DMS153 treated with DMSO at 0.1 percent for 48 hours (cell line): ENCODE data around the gene PRKCD.

ENCODE experiments used
- DNase-seq: peaks from one replicate; lab custom pipeline; 2025; ENCODE audit not compliant: unreplicated experiment; lab: John Stamatoyannopoulos, UW

Gene PRKCD

DNA sequence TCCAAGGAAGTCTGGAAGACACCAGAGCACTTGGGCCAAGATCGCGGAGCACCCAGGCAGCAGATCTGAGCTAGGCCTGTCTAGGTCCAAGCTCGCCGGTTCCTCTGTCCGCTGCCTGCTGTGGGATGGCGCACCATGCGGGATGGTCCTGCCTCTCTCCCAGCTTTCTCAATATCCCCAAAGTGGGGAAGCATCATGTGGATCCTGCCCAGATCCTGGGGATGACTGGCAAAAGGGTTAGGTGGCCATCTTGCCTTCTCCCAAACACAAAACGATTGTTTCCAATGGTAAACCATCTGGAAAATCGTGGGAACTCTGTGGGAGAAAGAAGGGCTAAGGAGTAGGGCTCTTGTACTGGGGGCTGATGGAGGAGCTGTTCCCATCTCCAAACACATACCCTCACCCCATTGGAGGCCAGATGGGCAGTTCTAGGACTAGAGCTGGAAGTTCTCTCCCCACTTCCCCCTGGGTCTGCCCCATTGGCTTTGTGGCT lies 8.9 kb downstream of the PRKCD start:
- DNase-seq = no peak

DNA sequence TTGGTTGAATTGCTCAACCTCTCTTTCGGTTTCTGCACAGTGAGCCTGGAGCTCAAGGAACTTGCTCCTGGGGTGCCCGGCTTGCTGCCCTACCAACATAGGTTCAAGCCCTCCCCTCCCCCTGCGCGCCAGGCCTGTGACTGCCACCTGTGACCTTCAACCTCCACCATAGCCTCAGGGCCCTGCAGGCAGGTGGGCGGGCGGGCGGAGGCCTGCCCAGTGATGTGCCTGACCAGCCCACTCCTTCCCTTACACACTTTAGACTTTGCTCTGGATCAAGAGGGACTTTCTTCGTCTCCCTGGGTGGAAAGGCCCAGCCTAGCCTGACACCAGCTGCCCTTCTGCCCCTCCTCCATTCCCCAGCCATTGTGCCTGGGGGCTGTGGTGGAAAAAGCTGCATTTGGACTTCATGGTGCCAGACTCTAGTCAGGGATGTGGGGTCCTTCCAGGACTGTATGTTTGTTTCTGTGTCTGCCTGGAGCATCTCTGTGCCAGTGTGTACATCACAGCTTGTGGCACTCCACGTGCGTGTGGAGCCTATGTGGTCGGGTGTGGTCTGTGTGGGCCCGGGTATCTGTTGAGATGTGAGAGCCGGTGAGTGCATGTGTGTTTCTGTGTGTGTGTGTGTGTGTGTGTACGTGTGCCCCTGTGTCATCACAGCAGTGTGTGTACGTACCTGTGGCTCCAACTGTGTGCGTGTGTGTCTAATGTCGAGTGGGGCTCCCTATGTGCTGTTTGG lies 9.5 kb downstream of the PRKCD start:
- no peak for DNase-seq

DNA sequence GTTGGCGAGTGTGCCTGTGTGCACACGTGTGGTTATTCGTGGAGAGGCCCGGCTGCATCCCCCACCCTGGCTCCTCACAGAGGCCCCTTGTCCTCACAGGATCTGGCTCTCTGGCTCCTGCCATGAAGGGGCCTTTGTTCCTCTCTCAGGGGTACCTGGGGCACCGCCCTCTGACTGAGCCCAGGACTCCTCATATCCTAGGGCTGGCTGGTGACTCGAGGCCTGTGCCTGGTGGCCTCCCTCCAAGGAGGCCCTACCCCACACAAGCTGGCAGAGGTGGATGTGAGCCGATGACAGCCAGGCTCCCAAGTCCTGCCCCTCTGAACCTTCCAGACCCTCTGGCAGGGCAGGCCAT lies 10.0 kb downstream of the PRKCD start:
- DNase-seq = no peak

DNA sequence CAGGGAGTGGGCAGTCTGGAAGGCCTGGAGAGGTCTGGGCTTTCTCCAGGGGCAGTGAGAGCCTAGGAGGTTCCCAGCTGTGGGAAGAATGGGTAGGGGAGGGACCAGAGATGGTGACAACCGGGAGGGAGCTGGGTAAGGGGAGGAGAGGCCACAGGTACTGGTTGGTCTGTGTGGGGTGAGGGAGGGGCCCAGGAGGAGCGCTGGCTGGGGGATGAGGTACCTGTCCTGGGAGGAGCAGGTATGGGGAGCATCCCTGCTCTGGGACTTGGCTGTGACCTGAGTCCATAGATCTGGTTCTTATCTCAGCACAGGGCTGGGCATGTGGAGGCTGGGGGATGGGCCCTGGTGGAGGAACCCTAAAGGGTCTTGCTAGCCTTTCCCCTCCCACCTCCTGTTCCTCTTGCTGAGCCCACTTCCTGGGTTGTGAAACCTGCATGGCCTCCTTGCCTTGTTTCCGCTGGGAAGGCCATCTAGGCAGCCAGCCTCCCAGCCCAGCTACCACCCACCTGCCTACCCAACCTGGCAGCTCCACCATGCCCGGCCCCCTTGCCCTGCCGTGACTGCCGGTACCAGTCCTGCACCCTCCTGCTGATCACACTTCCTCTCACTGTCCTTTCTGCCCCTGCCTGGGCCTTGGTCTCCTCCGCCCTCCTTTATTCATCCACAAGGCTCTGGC lies 11.0 kb downstream of the PRKCD start:
- DNase-seq = no peak

DNA sequence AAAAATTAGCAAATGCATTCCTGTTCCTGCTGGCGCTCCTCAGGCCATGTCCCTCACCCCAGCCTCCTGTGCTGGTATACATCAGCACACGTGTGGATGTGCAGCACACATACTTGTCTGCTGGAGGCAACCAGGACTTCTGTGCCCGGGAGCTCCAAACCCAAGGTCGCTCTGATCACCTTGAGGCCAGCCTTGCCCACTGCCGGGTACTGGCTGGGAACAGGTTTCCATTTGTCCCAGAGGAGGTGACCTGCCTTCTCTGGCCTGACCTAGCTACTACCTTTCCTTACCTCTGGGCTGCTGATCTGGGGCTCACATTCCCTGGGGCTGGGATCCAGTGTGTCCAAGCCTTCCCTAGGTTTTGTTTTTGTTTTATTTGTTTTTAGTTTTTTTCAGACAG lies 12.1 kb downstream of the PRKCD start:
- no peak for DNase-seq

DNA sequence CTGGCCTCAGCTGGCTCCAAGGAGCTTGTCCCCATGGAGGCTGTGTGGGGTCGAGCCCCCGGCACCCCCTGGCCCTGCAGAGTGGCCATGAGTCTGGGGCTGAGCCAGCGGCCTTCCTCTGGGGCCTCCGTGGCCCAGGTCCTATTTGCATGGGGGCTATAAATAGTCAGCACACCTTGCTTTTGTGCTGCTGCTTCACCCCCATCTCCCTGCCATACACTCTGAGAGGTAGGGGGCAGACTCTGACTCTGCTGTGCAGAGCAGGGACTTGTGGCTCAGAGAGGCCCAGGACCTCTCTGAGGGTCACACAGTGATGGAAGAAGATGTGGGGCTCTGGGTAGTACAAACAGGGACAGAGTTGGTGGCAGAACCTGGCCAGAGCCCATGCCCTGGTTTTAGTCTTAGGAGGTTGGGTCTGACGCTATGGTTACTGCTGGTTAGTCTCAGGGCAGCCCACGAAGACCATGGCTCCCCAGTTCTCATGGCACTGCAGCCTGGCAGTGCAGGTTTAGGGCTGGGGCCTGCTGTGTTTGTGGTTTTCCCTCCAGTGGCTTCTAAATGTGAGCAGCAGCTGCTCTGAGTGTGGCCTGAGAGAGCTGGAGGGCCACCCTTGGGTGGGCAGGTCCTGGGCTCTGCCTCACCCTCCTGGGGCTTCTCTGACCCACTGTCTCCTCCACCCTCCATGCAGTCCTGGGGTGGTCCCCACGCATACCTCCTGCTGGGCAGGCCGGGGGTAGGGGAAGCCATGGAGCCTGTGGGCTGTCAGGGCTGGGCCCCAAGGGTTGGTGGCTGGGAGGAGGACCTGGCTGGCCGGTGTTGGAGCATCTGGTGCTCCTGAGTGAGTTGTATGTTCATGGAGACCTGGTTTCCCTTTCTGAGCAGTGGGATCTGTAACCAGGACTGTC lies 13.6 kb downstream of the PRKCD start:
- DNase-seq = no peak

DNA sequence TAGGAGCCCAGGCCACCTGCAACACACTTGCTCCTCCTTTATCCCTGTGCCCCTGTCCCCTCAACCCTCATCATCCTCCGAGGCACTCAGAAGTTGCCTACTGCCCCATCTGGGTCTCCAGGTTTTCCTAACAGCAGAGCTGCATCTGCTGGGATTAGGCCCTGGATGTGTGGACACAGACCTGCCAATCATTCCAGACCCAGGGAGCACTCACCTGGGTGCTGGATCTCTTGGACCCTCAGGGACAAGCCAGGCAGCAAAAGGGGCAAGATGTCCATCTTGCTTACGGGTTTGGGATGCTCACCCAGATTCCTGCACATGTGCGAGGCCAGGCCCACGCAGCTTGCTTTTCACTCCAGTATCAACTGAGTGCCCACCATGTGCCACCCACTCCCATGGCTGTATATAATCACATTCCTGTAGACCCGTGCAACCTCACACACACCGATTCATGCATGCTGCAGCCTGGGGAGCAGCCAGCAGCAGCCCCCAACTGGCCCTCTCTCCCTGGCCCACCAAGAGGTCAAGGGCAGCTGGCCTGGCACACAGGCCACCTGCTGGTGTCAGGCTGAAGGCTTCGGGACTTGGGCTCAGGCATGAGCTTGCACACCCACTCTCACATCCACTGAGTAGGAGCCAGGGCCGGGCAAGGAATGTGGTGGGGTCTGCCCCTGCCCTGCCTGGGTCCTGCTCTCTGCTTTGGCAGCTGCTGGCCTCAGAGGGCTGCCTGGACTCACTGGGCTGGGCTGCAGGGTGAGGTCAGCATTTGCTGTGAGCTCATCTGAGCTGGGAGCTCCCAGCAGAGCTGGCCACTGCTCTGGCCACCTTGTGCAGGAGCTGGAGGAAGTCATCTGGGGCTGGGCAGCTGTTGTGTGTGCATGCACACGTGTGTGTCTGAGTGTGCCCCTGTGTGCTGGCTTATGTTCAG lies 14.9 kb downstream of the PRKCD start:
- no peak for DNase-seq

DNA sequence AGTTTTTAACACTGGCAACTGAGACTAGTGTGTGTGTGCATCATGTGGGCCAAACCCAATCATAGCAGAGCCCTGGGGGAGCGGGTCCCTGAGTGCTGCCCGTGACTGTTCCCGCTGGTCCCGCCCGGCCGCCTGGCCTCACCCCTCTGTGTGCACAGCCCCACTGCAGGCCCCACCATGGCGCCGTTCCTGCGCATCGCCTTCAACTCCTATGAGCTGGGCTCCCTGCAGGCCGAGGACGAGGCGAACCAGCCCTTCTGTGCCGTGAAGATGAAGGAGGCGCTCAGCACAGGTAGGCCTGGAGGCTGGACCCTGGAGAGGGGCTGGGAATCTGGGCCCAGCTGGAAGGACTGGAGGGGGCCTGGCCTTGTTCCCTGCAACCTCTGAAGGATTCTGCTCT lies 17.2 kb downstream of the PRKCD start:
- no peak for DNase-seq

DNA sequence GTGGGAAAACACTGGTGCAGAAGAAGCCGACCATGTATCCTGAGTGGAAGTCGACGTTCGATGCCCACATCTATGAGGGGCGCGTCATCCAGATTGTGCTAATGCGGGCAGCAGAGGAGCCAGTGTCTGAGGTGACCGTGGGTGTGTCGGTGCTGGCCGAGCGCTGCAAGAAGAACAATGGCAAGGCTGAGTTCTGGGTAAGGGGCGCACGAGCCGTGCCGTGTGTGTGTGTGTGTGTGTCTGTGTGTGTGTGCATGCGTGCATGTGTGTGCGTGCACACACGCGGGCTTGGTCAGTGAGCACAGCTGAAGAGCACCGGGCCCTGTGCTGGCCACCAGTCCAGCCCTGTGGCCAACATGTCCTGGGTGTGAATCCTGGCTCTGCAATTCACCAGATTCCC lies 18.6 kb downstream of the PRKCD start:
- DNase-seq = no peak

DNA sequence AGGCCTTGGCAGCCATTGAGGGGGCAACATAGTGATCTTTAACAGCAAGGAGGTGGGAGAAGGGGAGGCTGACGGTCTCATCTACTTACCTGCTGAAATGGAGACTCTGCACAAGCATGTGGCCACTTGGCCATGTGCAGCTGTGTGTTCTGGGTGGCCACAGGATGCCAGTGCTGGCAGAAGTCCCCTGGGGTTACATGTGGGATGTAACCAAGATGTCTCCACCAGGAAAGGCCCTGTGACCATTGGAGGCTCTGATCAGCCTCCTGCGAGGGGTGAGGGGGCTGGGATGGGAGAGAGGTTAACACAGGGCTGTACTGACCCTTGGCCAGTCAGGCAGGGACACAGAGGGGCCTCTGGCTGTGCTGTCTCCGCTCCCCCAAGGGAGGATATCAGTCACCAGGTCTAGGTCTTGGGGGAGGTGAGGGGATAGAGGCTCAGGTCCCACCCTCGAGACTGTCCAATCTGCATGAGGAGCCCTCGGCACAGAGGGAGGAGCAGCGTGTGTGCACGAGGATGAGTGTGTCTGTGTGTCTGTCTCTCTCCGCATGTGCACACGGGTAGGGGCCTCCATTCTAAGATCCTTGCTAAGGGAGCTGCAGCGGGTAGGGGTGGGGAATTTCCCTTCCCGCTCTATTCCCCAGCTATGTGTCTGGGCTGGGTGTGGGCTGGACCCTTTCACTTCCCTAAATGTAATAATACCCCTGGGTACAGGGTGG lies 19.5 kb downstream of the PRKCD start:
- no peak for DNase-seq

DNA sequence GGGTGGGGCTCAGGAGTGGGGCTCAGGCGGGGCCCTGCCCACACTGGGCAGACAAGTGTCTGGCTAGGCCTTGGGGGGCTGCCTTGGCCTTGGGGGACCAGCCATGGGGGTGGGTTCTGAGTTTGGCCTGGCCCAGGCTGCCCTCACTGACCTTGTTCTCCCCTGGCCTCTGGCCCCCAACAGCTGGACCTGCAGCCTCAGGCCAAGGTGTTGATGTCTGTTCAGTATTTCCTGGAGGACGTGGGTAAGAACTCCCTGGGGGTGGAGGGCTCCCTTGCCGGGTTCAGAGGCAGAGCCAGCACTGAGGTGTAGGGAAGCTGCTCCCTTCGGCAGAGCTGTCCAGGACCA lies 20.0 kb downstream of the PRKCD start:
- DNase-seq = no peak

DNA sequence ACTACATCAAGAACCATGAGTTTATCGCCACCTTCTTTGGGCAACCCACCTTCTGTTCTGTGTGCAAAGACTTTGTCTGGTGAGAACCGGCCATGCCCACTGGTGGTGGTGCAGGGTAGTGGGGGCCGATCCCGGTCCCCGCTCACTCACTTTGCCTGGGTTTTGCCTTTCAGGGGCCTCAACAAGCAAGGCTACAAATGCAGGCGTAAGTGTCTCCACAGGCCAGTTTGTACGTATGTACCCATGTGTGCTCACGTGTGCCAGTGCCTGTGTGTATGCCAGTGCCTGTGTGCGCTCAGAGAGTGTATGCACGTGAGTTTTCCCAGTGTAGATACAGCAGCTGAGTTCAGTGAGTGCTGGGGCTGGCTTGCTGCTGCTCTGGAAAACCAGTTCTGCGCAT lies 20.5 kb downstream of the PRKCD start:
- DNase-seq = no peak

DNA sequence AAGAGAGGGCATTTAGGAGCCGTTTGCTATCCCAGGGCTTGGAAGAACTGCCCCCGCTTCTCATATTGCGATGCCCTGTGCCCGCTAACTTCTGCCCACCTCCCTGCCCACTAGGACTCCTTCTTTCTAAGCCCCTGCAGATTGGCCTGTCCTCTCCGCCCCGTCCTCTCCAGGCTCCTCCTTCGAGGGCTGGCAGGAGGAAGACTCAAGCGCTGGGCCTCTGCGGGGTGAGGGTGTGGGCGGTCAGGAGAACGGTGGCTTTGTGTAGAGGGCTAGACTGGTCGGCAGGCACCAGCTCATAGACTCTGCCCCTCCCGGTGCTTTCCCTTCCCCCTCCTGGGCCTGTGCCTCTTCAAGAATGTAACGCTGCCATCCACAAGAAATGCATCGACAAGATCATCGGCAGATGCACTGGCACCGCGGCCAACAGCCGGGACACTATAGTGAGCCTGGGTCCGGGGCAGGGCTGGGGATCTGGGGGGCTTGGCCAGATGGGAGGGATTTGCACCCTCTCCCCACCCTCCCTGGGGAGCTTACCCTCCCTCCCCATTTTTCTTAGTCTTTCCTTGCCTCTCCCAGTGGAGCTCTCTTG lies 21.9 kb downstream of the PRKCD start:
- no peak for DNase-seq

DNA sequence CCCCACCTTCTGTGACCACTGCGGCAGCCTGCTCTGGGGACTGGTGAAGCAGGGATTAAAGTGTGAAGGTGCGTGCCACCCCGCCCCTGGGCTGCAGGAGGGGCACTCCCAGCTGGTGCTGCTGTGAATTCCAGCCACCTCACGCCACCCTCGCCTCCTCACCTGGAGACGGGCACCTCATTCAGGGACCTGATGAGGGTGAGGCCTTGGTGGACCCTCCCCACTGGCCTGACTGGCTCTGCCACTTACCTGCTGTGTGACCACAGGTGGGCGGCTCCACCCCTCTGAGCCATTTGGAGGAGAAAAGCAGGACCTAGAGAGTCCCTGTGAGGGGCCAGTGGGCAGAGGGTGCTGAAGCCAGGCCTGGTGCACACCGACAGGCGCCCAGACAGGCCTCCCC lies 22.5 kb downstream of the PRKCD start:
- no peak for DNase-seq

DNA sequence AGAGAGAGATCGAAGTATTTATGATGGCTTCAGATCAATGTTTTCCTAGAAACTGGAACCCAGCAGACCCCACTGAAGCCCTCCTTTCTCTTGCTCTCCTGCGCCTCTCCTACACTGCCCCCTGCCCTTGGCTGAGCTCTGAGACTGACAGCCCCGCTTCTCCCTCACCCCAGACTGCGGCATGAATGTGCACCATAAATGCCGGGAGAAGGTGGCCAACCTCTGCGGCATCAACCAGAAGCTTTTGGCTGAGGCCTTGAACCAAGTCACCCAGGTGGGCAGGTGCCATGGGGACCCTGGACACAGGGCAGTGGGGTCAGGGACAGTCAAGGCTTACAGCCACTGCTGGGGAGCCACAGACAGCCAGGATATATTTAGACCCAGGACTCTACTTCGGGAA lies 23.7 kb downstream of the PRKCD start:
- DNase-seq = no peak

DNA sequence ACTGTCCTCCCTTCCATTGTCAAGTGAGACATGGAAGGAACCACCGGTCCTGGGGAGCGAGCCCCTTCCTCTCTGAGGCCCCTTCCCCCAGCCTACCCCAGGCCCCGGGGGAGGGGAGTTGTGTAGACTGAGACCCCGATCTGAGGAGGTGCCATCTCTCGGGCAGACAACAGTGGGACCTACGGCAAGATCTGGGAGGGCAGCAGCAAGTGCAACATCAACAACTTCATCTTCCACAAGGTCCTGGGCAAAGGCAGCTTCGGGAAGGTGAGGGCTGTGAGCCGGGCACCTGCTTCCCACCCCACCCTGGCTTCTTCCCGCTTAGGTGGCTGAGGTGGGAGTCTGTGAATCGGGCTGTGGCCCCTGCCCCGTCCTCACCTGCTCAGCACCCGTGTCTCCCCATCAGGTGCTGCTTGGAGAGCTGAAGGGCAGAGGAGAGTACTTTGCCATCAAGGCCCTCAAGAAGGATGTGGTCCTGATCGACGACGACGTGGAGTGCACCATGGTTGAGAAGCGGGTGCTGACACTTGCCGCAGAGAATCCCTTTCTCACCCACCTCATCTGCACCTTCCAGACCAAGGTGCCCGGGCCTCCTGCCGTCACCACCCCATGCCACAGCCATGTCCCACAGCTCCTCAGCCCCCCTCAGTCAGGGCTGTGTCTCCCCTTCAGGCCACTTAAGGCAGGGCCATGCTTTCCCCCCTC lies 24.9 kb downstream of the PRKCD start:
- no peak for DNase-seq

DNA sequence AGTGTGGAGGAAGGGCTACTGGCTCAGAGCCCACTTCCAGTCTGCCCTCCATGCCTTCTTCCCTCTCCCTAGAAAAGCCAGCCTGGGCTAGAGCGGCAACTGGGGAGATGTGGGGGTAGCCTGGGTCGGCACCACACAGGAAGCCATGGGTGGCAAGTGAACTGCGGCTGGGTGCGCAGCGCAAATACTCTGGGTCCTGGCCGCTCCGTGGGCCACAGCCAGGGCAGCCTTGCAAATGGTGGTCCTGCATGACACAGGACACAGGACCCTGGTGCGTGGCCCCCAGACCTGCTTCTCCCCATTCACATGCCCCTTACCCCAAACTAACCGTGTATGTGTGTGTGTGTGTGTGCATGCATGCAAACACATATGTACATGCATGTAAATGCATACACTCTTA lies 25.7 kb downstream of the PRKCD start:
- no peak for DNase-seq

DNA sequence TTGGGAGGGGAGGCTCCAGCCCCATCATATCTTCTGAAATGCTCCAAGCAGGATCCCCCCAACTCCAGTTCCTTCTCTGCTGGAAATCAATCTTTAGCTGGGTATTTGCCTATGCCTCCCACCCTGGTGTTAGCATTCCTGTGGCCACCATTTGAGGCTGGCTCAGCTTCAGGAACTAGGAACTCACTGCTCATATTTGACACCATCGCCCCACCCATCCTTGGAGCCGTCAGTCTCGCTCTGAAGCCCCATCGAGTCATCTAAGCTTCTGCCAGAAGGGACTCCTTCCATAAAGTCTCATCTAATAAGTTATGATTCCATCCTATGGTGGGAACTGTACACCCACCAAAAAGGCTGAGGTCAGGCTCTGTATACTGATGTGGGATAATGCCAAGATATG lies 26.4 kb downstream of the PRKCD start:
- DNase-seq = no peak

DNA sequence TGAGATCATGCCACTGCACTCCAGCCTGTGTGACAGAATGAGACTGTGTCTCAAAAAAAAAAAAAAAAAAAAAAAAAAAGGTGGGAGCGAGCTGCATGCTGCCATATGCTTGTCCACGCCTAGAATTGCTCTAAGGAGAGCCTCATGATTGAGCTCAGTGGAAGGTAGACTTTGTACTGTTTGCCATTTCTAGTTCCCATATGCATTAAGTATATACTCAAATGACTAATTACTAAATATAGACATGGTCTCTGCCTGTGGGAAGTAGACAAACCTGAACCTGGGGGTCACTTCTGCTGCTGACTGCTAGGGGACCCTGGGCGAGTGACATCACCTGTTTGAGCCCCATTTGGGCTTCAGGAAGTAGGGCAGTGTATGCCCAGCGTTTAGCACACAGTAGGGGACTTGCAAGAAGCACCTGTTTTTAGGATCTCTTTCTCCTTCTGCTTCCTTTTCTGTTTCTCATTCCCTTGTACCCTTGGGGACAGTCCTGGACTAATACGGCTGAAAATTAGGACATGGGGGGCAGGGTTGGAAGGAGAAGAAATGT lies 27.2 kb downstream of the PRKCD start:
- no peak for DNase-seq
